CD4-positive, alpha-beta T cell (primary cell): ENCODE data around the gene C11orf42. TPM values are rescaled to one million over a fixed set of nuclear protein-coding genes. Genes with fewer than 3 reads are reported as not detected.

Experiments
- ATAC-seq: fragments of 200-7000 bp; cut with Tn5 transposase; one replicate; pipeline ENCODE4 v1.10.0; 2022; ENCODE audit warnings: mild to moderate bottlenecking; ENCODE audit not compliant: poor library complexity
- CTCF ChIA-PET: fragments of 350-600 bp; sonication (Branson Sonifier 250); formaldehyde crosslinking; loops from one replicate; lab custom pipeline; 2021; ENCODE audit warnings: antibody characterized with exemption, inconsistent platforms; lab: Charles Lee
- POLR2A ChIA-PET: fragments of 350-600 bp; sonication (Branson Sonifier 250); formaldehyde crosslinking; loops from one replicate; lab custom pipeline; 2021; ENCODE audit warnings: antibody characterized with exemption, inconsistent platforms; lab: Charles Lee
- DNase-seq, 14 experiments: peaks; one replicate each; pipeline ENCODE4 v3.0.0-alpha.2; 2013 to 2020; ENCODE audit warnings: mixed read lengths in 2 of 14
- H3K27ac ChIP-seq, 2 donors: one replicate each; pipeline versions ENCODE4 v1.5.1 to v1.7.0; 2013; ENCODE audit warnings: low read length in 2 of 2, low read depth in 1 of 2, mild to moderate bottlenecking in 1 of 2
- H3K27me3 ChIP-seq, 2 experiments: 1 replicate in 1 of 2; 2 replicates in 1 of 2; pipeline versions ENCODE4 v1.6.1 to v1.7.0; 2013; ENCODE audit warnings: low read length in 2 of 2, control low read depth in 1 of 2, mild to moderate bottlenecking in 1 of 2, moderate library complexity in 1 of 2; ENCODE audit not compliant: insufficient read depth in 2 of 2, control insufficient read depth in 1 of 2
- H3K36me3 ChIP-seq: one replicate; pipeline ENCODE4 v1.6.1; 2013; ENCODE audit warnings: low read length, control low read depth; ENCODE audit not compliant: insufficient read depth
- H3K4me1 ChIP-seq: one replicate; pipeline ENCODE4 v1.6.1; 2013; ENCODE audit warnings: low read length, control low read depth; ENCODE audit not compliant: insufficient read depth
- H3K4me3 ChIP-seq: one replicate; pipeline ENCODE4 v1.5.1; 2013; ENCODE audit warnings: mild to moderate bottlenecking, low read length, moderate library complexity
- H3K9me3 ChIP-seq, 2 experiments: 1 replicate in 1 of 2; 2 replicates in 1 of 2; pipeline versions ENCODE4 v1.6.1 to v1.7.0; 2013; ENCODE audit warnings: low read length in 2 of 2, mild to moderate bottlenecking in 2 of 2, control low read depth in 1 of 2, moderate library complexity in 1 of 2; ENCODE audit not compliant: control insufficient read depth in 1 of 2, insufficient read depth in 1 of 2
- H3K27ac Mint-ChIP-seq: one replicate; pipeline ENCODE4 v1.8.0; 2020; ENCODE audit warnings: mixed read lengths
- H3K27me3 Mint-ChIP-seq: one replicate; pipeline ENCODE4 v1.8.0; 2021; ENCODE audit warnings: mixed read lengths
- H3K36me3 Mint-ChIP-seq: one replicate; pipeline ENCODE4 v1.8.0; 2021; ENCODE audit warnings: low read depth, mixed read lengths
- H3K4me1 Mint-ChIP-seq: one replicate; pipeline ENCODE4 v1.8.0; 2021; ENCODE audit warnings: low read depth, mixed read lengths
- H3K4me3 Mint-ChIP-seq: one replicate; pipeline ENCODE4 v1.8.0; 2020; ENCODE audit warnings: mild to moderate bottlenecking, mixed read lengths
- H3K9me3 Mint-ChIP-seq: one replicate; pipeline ENCODE4 v1.8.0; 2020; ENCODE audit warnings: mixed read lengths
- CTCF ChIP-seq: fragments of 200-600 bp; IDR thresholded peaks from one replicate; pipeline ENCODE4 v1.8.0; 2022; ENCODE audit warnings: antibody characterized with exemption, mild to moderate bottlenecking
- intact Hi-C, 2 experiments: fragments of 100-400 bp; cut with DNase I in 1 of 2; cut with micrococcal nuclease in 1 of 2; formaldehyde crosslinking; loops; one replicate each; pipeline versions ENCODE4 v1.15.1 to v1.9.0; 2023 to 2025; cut with DNase I, micrococcal nuclease
- total RNA-seq, 174 experiments: library from RNA in 2 of 174; stranded (reverse) in 2 of 174; gene quantifications; one replicate each; pipeline ENCODE4 v1.2.3 and lab custom pipeline; 2021 to 2026

Gene C11orf42
- total RNA-seq, 2 experiments from 2014 or later: not detected

- H3K27me3 ChIP-seq: no peaks in the 10 kb centered on the region
- H3K27ac Mint-ChIP-seq: no peak overlapping the region
- no peak overlapping the region for H3K27ac ChIP-seq
- no peak for TF ChIP-seq CTCF
- H3K4me1 Mint-ChIP-seq: peaks cover 59% of the 10 kb centered on the region
- H3K9me3 Mint-ChIP-seq: no peaks in the 10 kb centered on the region
- no peaks in the 10 kb centered on the region for H3K27me3 Mint-ChIP-seq
- intact Hi-C loops: loop anchor here (5.0 to 10.0 kb wide), 9 partner anchors 182 to 1838 kb away; partner anchors contain the start of genes APBB1 (in 1 of the 2), ARFIP2 (in 1 of the 2), MRPL17 (in 1 of the 2) and PPFIBP2 (in 1 of the 2)
- peaks cover 25% of the 10 kb centered on the region for H3K4me1 ChIP-seq
- H3K36me3 ChIP-seq: peaks cover 2% of the 10 kb centered on the region
- peak overlapping the region; percentile 64 for H3K4me3 Mint-ChIP-seq
- H3K4me3 ChIP-seq: no peak overlapping the region
- no peaks in the 10 kb centered on the region for H3K9me3 ChIP-seq
- DNase-seq (no peak), ATAC-seq (no peak)
- peaks cover 5% of the 10 kb centered on the region for H3K36me3 Mint-ChIP-seq
- ChIA-PET CTCF (interaction anchor here (0.6 kb wide), 1 partner anchor 18 kb away, joined by 3 read pairs; no protein-coding TSS in a partner anchor), POLR2A (no interaction called here)
Measured at GRCh38 chr11:6232899-6233298, 27.5 kb downstream of the C11orf42 start.

GRCh38 chr11:6233984-6234386, 28.6 kb downstream of the C11orf42 start:
- Mint-ChIP-seq H3K27ac (peak overlapping the region; percentile 87), H3K4me3 (peak overlapping the region; percentile 98), H3K36me3 (peaks cover 5% of the 10 kb centered on the region), H3K9me3 (no peaks in the 10 kb centered on the region), H3K4me1 (peaks cover 55% of the 10 kb centered on the region), H3K27me3 (no peaks in the 10 kb centered on the region)
- H3K36me3 ChIP-seq: peaks cover 2% of the 10 kb centered on the region
- ChIA-PET POLR2A (interaction anchor here (1.0 to 2.7 kb wide), 6 partner anchors 9 to 247 kb away, joined by 5 to 11 read pairs (median 6); partner anchors contain the start of genes ARFIP2, CCKBR, SMPD1 and TIMM10B), CTCF (interaction anchor here (1.6 kb wide), 1 partner anchor 18 kb away, joined by 8 read pairs; no protein-coding TSS in a partner anchor)
- H3K4me1 ChIP-seq: peaks cover 25% of the 10 kb centered on the region
- H3K27ac ChIP-seq: peak overlapping the region; percentile 68 to 85
- no peak for TF ChIP-seq CTCF
- peak overlapping the region; percentile 90 for H3K4me3 ChIP-seq
- intact Hi-C loops: loop anchor here (2.0 to 10.0 kb wide), 11 partner anchors 181 to 1839 kb away; partner anchors contain the start of genes ARFIP2 (in 2 of the 2), TIMM10B (in 2 of the 2), APBB1 (in 1 of the 2) and MRPL17 (in 1 of the 2)
- no peaks in the 10 kb centered on the region for H3K9me3 ChIP-seq
- ATAC-seq (no peak), DNase-seq (no peak)
- no peaks in the 10 kb centered on the region for H3K27me3 ChIP-seq

GRCh38 chr11:6234387-6235107, 29.2 kb downstream of the C11orf42 start, which contains the start of gene FHIP1B:
Gene FHIP1B (minus strand): TSS chr11:6234636. CDS start chr11:6224516, 10,120 bp downstream.
- no peaks in the 10 kb centered on the region for H3K36me3 ChIP-seq
- peaks cover 24% of the 10 kb centered on the region for H3K4me1 ChIP-seq
- POLR2A ChIA-PET: interaction anchor here (1.0 to 2.7 kb wide), 6 partner anchors 9 to 247 kb away, joined by 5 to 11 read pairs (median 6); partner anchors contain the start of genes ARFIP2, CCKBR, SMPD1 and TIMM10B
- ATAC-seq (peak; percentile 90), DNase-seq (peak; percentile 97 to 100 (median 99))
- CTCF ChIA-PET: interaction anchor here (1.6 kb wide), 1 partner anchor 17 kb away, joined by 8 read pairs; no protein-coding TSS in a partner anchor
- no peaks in the 10 kb centered on the region for H3K9me3 ChIP-seq
- intact Hi-C loops: loop anchor here (2.0 to 10.0 kb wide), 15 partner anchors 153 to 1840 kb away; partner anchors contain the start of genes ARFIP2 (in 2 of the 2), TIMM10B (in 2 of the 2), APBB1 (in 1 of the 2) and EIF3F (in 1 of the 2)
- Mint-ChIP-seq H3K36me3 (peaks cover 5% of the 10 kb centered on the region), H3K27me3 (no peaks in the 10 kb centered on the region), H3K9me3 (no peaks in the 10 kb centered on the region), H3K4me3 (peak within 1 kb of the TSS; percentile 98), H3K4me1 (peaks cover 49% of the 10 kb centered on the region), H3K27ac (peak within 1 kb of the TSS; percentile 87)
- no peaks in the 10 kb centered on the region for H3K27me3 ChIP-seq
- peak within 1 kb of the TSS; percentile 68 to 85 for H3K27ac ChIP-seq
- H3K4me3 ChIP-seq: peak within 1 kb of the TSS; percentile 90
- no peak for TF ChIP-seq CTCF
